Panc1 (cell line): Measurements from ENCODE around the gene NEURL3. TPM values are rescaled to one million over a fixed set of nuclear protein-coding genes. Genes with fewer than 3 reads are reported as not detected.
"Not testable (repeated sequence)": the region's sequence is repeated elsewhere in the genome, so short reads cannot be mapped to it uniquely, and the experiment has no call there.

Source experiments
- ATAC-seq: fragments of 200-7000 bp; cut with Tn5 transposase; 2 replicates; pipeline ENCODE4 v1.9.1; 2020; ENCODE audit warnings: mild to moderate bottlenecking, moderate library complexity
- BruUV-seq: library from RNA; stranded (reverse); fragments of 400-500 nt; replicated peaks from 2 replicates; lab custom pipeline; 2021; lab: Mats Ljungman, UMichigan
- CTCF ChIA-PET: fragments of 300-600 bp; sonication (Branson Sonifier 250); formaldehyde crosslinking; loops from one replicate; lab custom pipeline; 2022; ENCODE audit warnings: antibody characterized with exemption; lab: Charles Lee
- POLR2A ChIA-PET: fragments of 300-600 bp; sonication (Branson Sonifier 250); formaldehyde crosslinking; loops from one replicate; lab custom pipeline; 2022; ENCODE audit warnings: antibody characterized with exemption; lab: Charles Lee
- DNase-seq: peaks from one replicate; pipeline ENCODE4 v3.0.0-alpha.2; 2010; ENCODE audit warnings: low read depth, low spot score
- H3K27ac ChIP-seq: 2 replicates; pipeline ENCODE4 v1.5.1; 2011; ENCODE audit warnings: mild to moderate bottlenecking, low read length, inconsistent platforms
- H3K27me3 ChIP-seq: fragments of 200-500 bp; sonication (Bioruptor generic); 2 replicates; pipeline ENCODE4 v1.6.0; 2014; ENCODE audit warnings: low read length, inconsistent platforms; ENCODE audit not compliant: control insufficient read depth, insufficient read depth
- H3K36me3 ChIP-seq: fragments of 200-500 bp; sonication (Bioruptor generic); 2 replicates; pipeline ENCODE4 v1.5.1; 2014; ENCODE audit warnings: inconsistent platforms, mild to moderate bottlenecking, low read length, moderate library complexity; ENCODE audit not compliant: control insufficient read depth, insufficient read depth
- H3K4me1 ChIP-seq: 2 replicates; pipeline ENCODE4 v1.5.1; 2011; ENCODE audit warnings: inconsistent platforms, mild to moderate bottlenecking, low read length, moderate library complexity; ENCODE audit not compliant: control insufficient read depth, insufficient read depth
- H3K4me3 ChIP-seq, 2 experiments: 2 replicates each; pipeline ENCODE4 v1.5.1; 2011 to 2012; ENCODE audit warnings: low read depth in 2 of 2, low read length in 2 of 2, mild to moderate bottlenecking in 2 of 2, inconsistent platforms in 1 of 2, moderate library complexity in 1 of 2
- H3K9me3 ChIP-seq: fragments of 200-500 bp; sonication (Bioruptor generic); 2 replicates; pipeline ENCODE4 v1.5.1; 2014; ENCODE audit warnings: low read depth, mild to moderate bottlenecking, inconsistent platforms, low read length, moderate library complexity; ENCODE audit not compliant: control insufficient read depth, insufficient read depth
- CTCF ChIP-seq: fragments of 450-650 bp; IDR thresholded peaks from 2 replicates; pipeline ENCODE4 v1.5.1; 2017; ENCODE audit warnings: mild to moderate bottlenecking
- POLR2AphosphoS5 ChIP-seq: IDR thresholded peaks from 2 replicates; pipeline ENCODE4 v1.6.1; 2012; ENCODE audit warnings: mild to moderate bottlenecking, low read depth, low read length, moderate library complexity
- REST ChIP-seq, 2 experiments: IDR thresholded peaks; 2 replicates each; pipeline ENCODE4 v1.6.1; 2011 to 2012; ENCODE audit warnings: low read depth in 2 of 2, control low read depth in 1 of 2, low read length in 1 of 2, mild to moderate bottlenecking in 1 of 2, moderate library complexity in 1 of 2; ENCODE audit not compliant: insufficient read depth in 1 of 2
- SIN3A ChIP-seq: IDR thresholded peaks from 2 replicates; pipeline ENCODE4 v1.6.1; 2012; ENCODE audit warnings: low read depth, mild to moderate bottlenecking, low read length, moderate library complexity, borderline replicate concordance; ENCODE audit not compliant: insufficient read depth
- TCF7L2 ChIP-seq: IDR thresholded peaks from 2 replicates; pipeline ENCODE4 v1.6.1; 2011; ENCODE audit warnings: mild to moderate bottlenecking, low read depth, low read length, inconsistent platforms
- in situ Hi-C: cut with HindIII; loops from 2 replicates; pipeline ENCODE4 v1.10.0; 2016; ENCODE audit warnings: low sequenced_read_pairs, low pct_unique_long_range_greater_than_20kb
- intact Hi-C: fragments of 100-400 bp; cut with micrococcal nuclease; formaldehyde crosslinking; loops from one replicate; pipeline ENCODE4 v1.10.0; 2022; ENCODE audit not compliant: unreplicated experiment
- total RNA-seq: library from RNA; stranded (reverse); gene quantifications from one replicate; pipeline ENCODE4 v1.2.1, GENCODE V29; 2021; ENCODE audit not compliant: unreplicated experiment

Gene NEURL3
- total RNA-seq, 1 experiment from 2014 or later, result 1.2 TPM

- ATAC-seq (no peak), DNase-seq (no peak)
- intact Hi-C loops (loop anchor here (10.0 kb wide), 1 partner anchor 136 kb away; no protein-coding TSS in a partner anchor), in situ Hi-C loops (no loop called here)
- POLR2A ChIA-PET, result no interaction called here
- H3K27ac ChIP-seq, result no peak overlapping the region
- H3K27me3 ChIP-seq, result no peaks in the 10 kb centered on the region
- no peaks in the 10 kb centered on the region for H3K9me3 ChIP-seq
- H3K36me3 ChIP-seq, result no peaks in the 10 kb centered on the region
- BruUV-seq, result no TSS peak
- H3K4me3 ChIP-seq, result no peak overlapping the region
- H3K4me1 ChIP-seq, result peaks cover 35% of the 10 kb centered on the region
- TF ChIP-seq POLR2AphosphoS5 (no peak), SIN3A (no peak), CTCF (no peak), TCF7L2 (no peak), REST (IDR thresholded peaks at IDR 0.05; ENCODE audit: insufficient read depth in 1 of 2, low read depth in 2 of 2, low read length in 1 of 2) (no peak)
- CTCF ChIA-PET, result no interaction called here
Measured at GRCh38 chr2:96500385-96501066, 4.6 kb downstream of the NEURL3 start.

- DNase-seq (no peak), ATAC-seq (no peak)
- Histone ChIP-seq H3K36me3 (no peaks in the 10 kb centered on the region), H3K27ac (no peak overlapping the region), H3K4me3 (no peak overlapping the region), H3K27me3 (no peaks in the 10 kb centered on the region), H3K9me3 (no peaks in the 10 kb centered on the region), H3K4me1 (peaks cover 27% of the 10 kb centered on the region)
- CTCF ChIA-PET, result no interaction called here
- intact Hi-C loops, result no loop called here
- POLR2A ChIA-PET, result no interaction called here
- no TSS peak for BruUV-seq
- TF ChIP-seq CTCF (no peak), TCF7L2 (no peak), SIN3A (no peak), REST (IDR thresholded peaks at IDR 0.05; ENCODE audit: insufficient read depth in 1 of 2, low read depth in 2 of 2, low read length in 1 of 2) (no peak), POLR2AphosphoS5 (no peak)
- in situ Hi-C loops, result no loop called here
Measured at GRCh38 chr2:96499061-96499960, 5.8 kb downstream of the NEURL3 start.

GRCh38 chr2:96498611-96499010 lies 6.5 kb downstream of the NEURL3 start:
- H3K4me1 ChIP-seq, result peaks cover 23% of the 10 kb centered on the region
- H3K27ac ChIP-seq, in situ Hi-C loops, H3K36me3 ChIP-seq, H3K4me3 ChIP-seq, H3K9me3 ChIP-seq, ATAC-seq, H3K27me3 ChIP-seq, intact Hi-C loops, BruUV-seq, DNase-seq: not testable (repeated sequence)
- ChIA-PET POLR2A (interaction anchor here (0.7 kb wide), 1 partner anchor 74 kb away, joined by 4 read pairs; no protein-coding TSS in a partner anchor), CTCF (interaction anchor here (0.6 kb wide), 1 partner anchor 275 kb away, joined by 4 read pairs; no protein-coding TSS in a partner anchor)
